Measurements from ENCODE around the gene NWD2.
"Not testable (repeated sequence)": the region's sequence is repeated elsewhere in the genome, so short reads cannot be mapped to it uniquely, and the experiment has no call there.

The NWD2 gene

DNA sequence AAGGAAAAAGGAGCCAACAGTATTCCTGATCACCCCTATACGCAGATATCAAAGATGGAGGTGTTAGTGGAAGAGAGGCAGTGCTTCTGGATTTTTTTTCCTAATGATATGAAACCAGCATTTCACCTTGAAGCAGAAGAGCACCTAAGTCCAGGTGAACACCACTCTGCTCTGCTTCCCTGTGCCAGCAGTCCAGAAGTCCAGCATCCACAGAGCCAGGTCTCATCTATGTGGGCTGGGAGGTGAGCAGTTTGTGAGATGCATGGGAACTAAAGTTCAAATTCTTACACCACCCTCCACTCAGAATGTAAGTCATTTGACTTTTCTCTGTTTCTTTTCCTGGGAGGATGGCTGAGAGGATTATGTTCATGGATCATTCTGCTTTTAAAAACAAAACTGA lies 239.1 kb downstream of the NWD2 start:
- H3K9me3 Mint-ChIP-seq = peaks cover 2% of the 10 kb centered on the region
- H3K27me3 Mint-ChIP-seq = peaks cover 48% of the 10 kb centered on the region
- ATAC-seq (replicated peaks; ENCODE audit: extremely low read depth, poor library complexity, severe bottlenecking) = no peak
- no peaks in the 10 kb centered on the region for H3K4me1 Mint-ChIP-seq
- H3K36me3 Mint-ChIP-seq (ENCODE audit: insufficient read depth) = no peaks in the 10 kb centered on the region
- DNase-seq (ENCODE audit: low spot score in 2 of 2) = no peak
- H3K4me3 Mint-ChIP-seq = no peak overlapping the region
- no peak overlapping the region for H3K27ac Mint-ChIP-seq (ENCODE audit: low read depth)

DNA sequence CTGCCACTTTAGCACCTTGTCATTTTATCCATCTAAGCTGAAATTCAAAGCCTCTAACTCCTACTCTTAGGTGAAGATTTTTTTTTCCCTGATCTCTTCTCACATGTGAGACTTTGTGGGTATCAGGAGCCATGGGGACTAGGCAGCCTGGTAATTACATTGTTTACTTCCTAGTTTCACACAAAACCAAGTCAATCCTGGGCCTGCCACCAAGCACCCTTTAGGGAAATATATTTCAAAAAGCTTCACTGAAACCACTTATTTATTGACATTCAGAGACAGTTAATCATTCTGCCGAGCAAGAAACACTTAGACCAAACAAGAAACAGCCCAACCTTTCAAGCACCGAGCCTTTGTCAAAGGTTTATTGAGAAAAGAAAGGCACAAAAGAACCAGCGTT lies 241.6 kb downstream of the NWD2 start:
- no peak for ATAC-seq (replicated peaks; ENCODE audit: extremely low read depth, poor library complexity, severe bottlenecking)
- Mint-ChIP-seq H3K27me3 (peaks cover 23% of the 10 kb centered on the region), H3K4me3 (no peak overlapping the region), H3K4me1 (no peaks in the 10 kb centered on the region), H3K36me3 (ENCODE audit: insufficient read depth) (no peaks in the 10 kb centered on the region), H3K9me3 (peaks cover 5% of the 10 kb centered on the region), H3K27ac (ENCODE audit: low read depth) (no peak overlapping the region)
- no peak for DNase-seq (ENCODE audit: low spot score in 2 of 2)

DNA sequence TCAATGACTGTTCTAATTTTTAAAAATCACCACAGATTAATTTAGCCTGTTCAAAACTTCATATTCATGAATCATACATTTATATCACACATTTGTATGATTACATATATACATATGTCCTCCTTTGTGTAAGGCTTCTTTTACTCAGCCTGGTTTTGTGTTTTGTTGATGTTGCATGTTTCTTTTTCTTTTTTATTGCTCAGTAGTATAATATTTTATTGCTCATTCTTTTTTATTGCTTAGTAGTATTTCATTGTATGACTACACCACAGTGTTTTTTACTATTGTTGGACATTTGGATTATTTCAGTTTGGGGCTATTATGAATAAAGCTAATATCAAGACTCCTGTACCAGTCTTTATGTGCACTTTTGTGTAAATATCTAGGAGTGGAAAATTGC lies 243.1 kb downstream of the NWD2 start:
- H3K27ac Mint-ChIP-seq (ENCODE audit: low read depth) = no peak overlapping the region
- peaks cover 8% of the 10 kb centered on the region for H3K27me3 Mint-ChIP-seq
- ATAC-seq (replicated peaks; ENCODE audit: extremely low read depth, poor library complexity, severe bottlenecking) (no peak), DNase-seq (ENCODE audit: low spot score in 2 of 2) (no peak)
- no peaks in the 10 kb centered on the region for H3K4me1 Mint-ChIP-seq
- peaks cover 5% of the 10 kb centered on the region for H3K9me3 Mint-ChIP-seq
- no peak overlapping the region for H3K4me3 Mint-ChIP-seq
- no peaks in the 10 kb centered on the region for H3K36me3 Mint-ChIP-seq (ENCODE audit: insufficient read depth)

DNA sequence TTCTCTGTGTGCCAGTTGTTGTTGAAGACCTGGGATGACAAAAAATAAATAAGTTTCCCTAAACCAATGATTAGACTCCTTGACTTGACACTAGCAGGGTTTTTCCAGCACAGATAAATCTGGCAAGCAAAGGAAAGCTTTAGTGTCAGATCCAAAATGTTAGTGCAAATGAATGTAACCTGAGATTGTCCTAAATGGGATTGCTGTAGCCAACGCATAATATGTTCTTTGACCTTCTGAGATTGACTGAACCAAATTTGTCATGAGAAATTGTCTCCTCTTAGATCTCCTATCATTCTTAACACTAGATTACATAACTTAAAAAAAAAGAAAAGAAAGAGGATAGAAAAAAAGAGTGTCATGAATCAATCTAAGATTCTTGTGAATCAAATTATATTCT lies 245.2 kb downstream of the NWD2 start:
- H3K27ac Mint-ChIP-seq (ENCODE audit: low read depth) = no peak overlapping the region

DNA sequence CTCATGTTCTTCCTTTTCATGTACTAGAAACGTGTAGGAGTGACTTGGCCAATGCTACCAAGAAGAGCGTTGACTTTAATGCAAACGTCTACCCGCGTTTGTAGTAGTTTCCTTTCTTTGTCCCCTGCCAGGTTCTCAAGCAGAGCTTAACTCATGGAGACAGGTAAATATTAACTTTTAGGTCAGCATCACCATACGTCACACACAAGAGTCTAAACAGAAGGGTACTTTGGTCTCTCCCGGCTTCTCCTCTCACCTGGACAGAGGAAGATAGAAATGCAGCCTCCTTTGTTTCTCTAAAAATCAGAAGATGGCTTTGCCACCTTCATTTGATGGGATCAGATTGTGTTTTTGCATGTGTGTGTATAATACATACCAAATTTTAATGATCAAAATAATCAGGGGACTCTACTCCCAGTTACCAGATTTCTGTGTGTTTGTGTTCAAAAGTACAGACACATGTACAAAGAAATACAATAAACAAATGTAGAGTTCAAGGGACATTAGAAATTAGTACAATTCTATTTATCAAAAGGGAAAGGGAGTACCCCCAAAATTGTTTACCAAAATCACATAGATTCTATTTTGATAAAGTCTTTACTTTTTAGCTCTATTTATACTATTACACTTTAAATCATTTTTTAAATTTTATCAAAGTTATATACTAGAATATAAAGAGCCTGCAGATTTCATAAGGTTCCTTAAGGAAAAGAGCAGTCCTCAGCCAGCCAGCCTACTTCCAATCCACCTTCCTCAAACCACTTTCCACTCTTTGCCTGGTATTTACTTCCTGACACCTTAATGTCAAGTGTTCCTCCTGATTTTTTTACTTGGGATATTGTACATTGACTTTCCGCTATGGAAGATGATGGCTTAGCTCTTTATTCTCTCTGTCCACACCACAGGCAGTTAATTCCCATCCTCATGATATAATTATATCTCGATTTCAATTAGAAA lies 246.1 kb downstream of the NWD2 start:
- Mint-ChIP-seq H3K36me3 (ENCODE audit: insufficient read depth) (no peaks in the 10 kb centered on the region), H3K27me3 (no peaks in the 10 kb centered on the region), H3K4me3 (no peak overlapping the region), H3K9me3 (peaks cover 5% of the 10 kb centered on the region), H3K27ac (ENCODE audit: low read depth) (no peak overlapping the region), H3K4me1 (no peaks in the 10 kb centered on the region)
- DNase-seq (ENCODE audit: low spot score in 2 of 2) = no peak
- no peak for ATAC-seq (replicated peaks; ENCODE audit: extremely low read depth, poor library complexity, severe bottlenecking)

More for the DNA sequence above, 245.2 kb downstream of the NWD2 start:
- Mint-ChIP-seq H3K9me3 (peaks cover 5% of the 10 kb centered on the region), H3K4me1 (no peaks in the 10 kb centered on the region), H3K27me3 (no peaks in the 10 kb centered on the region), H3K4me3 (no peak overlapping the region), H3K36me3 (ENCODE audit: insufficient read depth) (no peaks in the 10 kb centered on the region)
- DNase-seq (ENCODE audit: low spot score in 2 of 2) (no peak), ATAC-seq (replicated peaks; ENCODE audit: extremely low read depth, poor library complexity, severe bottlenecking) (no peak)

DNA sequence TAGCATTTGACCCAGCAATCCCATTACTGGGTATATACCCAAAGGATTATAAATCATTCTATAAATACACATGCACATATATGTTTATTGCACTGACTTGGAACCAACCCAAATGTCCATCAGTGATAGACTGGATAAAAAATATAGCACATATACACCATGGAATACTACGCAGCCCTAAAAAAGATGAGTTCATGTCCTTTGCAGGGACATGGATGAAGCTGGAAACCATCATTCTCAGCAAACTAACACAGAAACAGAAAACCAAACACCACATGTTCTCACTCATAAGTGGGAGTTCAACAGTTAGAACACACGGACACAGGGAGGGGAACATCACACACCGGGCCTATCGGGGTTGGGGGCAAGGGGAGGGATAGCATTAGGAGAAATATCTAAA lies 250.8 kb downstream of the NWD2 start:
- DNase-seq (ENCODE audit: low spot score in 2 of 2); H3K4me3 Mint-ChIP-seq; H3K36me3 Mint-ChIP-seq (ENCODE audit: insufficient read depth); H3K4me1 Mint-ChIP-seq; ATAC-seq (replicated peaks; ENCODE audit: extremely low read depth, poor library complexity, severe bottlenecking); H3K27me3 Mint-ChIP-seq; H3K27ac Mint-ChIP-seq (ENCODE audit: low read depth): not testable (repeated sequence)
- H3K9me3 Mint-ChIP-seq = peaks cover 27% of the 10 kb centered on the region
